ENCODE data around the gene CUTC.

DNA sequence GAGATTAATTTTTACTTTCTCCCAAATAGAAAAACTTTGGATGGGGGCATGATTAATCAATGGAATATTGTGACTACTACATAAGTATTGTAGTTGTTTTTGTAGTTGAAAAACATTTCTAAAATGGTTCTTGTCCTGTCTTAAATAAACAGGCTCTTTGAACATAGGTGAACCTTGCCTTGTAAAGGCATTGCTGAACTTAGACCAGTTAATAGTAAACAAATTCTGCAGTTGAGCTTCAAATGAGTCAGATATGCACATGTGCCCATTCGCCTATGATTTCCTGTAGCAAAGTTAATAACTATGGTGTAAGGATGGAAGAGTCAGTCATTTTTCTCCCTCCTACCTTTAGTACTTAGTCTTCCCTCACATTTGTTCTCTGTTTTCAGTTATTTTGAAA, 22.6 kb downstream of the CUTC start:
- no peak for TF ChIP-seq POLR2A (IDR thresholded peaks at IDR 0.05)
- TF ChIP-seq, protein P1, sequence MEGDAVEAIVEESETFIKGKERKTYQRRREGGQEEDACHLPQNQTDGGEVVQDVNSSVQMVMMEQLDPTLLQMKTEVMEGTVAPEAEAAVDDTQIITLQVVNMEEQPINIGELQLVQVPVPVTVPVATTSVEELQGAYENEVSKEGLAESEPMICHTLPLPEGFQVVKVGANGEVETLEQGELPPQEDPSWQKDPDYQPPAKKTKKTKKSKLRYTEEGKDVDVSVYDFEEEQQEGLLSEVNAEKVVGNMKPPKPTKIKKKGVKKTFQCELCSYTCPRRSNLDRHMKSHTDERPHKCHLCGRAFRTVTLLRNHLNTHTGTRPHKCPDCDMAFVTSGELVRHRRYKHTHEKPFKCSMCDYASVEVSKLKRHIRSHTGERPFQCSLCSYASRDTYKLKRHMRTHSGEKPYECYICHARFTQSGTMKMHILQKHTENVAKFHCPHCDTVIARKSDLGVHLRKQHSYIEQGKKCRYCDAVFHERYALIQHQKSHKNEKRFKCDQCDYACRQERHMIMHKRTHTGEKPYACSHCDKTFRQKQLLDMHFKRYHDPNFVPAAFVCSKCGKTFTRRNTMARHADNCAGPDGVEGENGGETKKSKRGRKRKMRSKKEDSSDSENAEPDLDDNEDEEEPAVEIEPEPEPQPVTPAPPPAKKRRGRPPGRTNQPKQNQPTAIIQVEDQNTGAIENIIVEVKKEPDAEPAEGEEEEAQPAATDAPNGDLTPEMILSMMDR (IDR thresholded peaks at IDR 0.05): no peak

All from lower leg skin (tissue), 3 donors.